DMS79 (cell line): Measurements from ENCODE around the gene SLC25A47.
A peak's percentile ranks its signal among the peaks of the same experiment; 100 is the strongest.
"Not testable (repeated sequence)": the region's sequence is repeated elsewhere in the genome, so short reads cannot be mapped to it uniquely, and the experiment has no call there.

Experiments
- DNase-seq: peaks from one replicate; lab custom pipeline; 2025; lab: John Stamatoyannopoulos, UW

The SLC25A47 gene

DNA sequence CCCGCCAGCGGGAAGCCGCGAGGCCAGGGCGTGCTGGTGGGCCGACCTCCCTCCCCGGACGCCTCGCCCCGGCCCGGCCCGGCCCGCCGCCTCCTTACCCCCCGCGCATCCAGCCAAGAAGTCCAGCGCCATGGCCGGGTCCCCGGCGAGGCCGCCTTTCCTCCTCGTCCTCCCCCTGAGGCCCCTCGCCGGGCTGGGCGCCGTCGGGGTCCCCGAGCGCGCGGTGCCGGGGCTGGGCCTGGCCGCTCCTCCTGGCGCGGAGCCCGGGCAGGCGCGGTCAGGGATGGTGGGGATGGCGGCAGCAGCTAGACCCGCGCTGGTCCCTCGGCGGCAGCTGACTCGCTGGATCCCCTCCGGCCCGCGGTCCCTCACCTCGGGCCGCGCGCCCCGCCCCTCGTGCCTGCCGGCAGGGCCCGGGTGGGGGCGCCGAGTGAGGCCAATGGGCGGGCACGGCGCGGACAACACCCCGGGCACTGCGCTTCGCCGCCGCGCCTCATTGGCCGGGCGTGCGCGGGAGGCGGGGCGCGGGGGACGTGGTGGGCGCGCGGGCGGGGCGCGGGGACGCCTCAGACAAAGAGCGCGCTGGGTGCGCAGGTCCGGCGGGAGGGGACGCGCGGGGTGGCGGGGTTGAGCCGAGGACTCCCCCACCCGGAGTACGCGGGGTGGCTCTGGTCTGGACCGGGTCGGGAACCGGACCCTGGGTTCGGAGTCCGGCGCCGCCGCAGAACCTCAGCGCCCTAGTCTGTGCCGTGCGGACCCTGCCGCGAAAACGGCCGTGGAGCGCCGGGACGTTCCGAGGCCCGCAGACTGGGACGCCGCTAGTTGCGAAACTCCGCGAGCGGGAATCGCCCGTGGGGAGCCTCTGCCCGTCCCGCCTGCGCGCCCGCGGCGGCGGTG is 16.8 kb upstream of the SLC25A47 start, which contains the start of gene SLC25A29:
SLC25A29 (minus strand) TSS at position 344 of the 897 bp plus-strand sequence; CDS start at position 132, 212 bp downstream.
- DNase-seq: peak; percentile 89

DNA sequence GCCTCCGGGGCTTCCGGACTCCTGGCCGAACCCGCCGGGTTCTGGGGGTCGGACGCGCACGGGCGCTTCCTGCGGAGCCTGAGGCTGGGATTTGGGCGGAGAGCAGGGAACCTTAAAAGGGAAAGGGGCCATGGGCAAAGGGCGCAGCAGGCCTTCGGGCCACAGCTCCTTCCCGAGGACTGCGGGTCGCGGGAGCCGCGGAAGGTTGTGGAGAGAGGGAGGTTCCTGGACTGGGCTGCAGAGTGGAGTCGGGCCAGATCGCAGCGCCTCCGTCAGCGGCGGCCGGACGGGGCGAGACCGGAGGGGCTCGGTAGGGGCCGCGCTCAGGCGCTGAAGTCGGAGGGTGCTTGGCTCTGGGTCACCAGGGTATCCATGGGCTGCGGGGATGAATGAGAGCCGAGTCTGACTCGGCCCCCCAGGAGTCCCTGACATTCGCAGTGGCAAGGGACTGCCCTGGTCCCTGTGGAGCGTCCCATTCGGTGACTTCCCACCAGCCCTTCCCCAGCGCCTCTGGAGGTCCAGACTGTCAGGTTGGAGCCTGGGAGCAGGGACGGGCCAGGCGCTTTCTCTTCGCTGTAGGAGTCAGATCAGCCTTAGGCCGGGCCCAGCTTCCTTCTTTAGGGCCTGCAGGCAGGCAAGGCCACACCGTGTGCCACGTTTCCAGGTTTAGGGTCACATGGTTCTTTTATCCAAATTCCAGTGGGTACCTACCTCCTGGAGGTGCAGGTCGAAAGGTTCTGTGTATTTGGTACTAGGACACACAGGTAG is 16.0 kb upstream of the SLC25A47 start:
- DNase-seq: no peak

GRCh38 chr14:100307766-100308426 is 15.2 kb upstream of the SLC25A47 start:
- DNase-seq: no peak

- DNase-seq: not testable (repeated sequence)
Measured at GRCh38 chr14:100308427-100308792, 14.7 kb upstream of the SLC25A47 start.

DNA sequence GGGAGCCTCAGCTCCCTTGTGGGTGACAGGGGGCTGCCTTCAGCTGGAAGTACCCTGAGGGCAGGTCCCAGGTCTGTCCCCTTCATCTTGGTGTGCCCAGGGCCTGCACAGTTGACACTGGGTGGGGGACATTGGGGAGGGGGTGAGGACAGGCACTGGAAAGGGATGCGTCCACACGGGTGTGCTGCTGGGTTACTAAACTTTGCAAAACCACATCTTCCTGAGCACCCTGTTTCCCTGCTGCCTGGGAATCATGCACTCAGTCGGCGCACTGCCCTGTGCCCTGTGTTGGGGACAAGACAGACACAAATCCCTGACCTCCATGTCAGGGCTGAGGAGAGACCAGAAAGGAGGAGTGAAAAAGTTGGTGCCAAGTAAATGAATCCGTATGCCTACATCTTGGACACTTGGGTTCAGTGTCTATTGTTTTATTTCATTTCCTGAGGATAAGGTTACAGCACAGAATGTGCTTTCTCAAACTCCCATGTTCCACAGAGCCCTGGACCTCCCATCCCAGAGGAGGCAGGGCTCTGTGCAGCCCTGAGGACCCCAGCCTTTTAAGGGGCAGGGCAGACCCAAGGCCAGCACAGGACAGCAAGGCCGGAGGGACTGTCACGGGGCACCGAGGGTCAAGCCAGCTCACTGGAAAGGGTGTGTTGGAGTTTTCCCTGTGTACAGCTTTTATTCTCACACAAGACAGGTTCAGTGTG is 14.0 kb upstream of the SLC25A47 start:
- no peak for DNase-seq

GRCh38 chr14:100312110-100312876 is 10.8 kb upstream of the SLC25A47 start:
- DNase-seq: not testable (repeated sequence)

GRCh38 chr14:100312877-100313400 is 10.2 kb upstream of the SLC25A47 start:
- DNase-seq: no peak

- no peak for DNase-seq
Measured at GRCh38 chr14:100313464-100314230, 9.5 kb upstream of the SLC25A47 start.

DNA sequence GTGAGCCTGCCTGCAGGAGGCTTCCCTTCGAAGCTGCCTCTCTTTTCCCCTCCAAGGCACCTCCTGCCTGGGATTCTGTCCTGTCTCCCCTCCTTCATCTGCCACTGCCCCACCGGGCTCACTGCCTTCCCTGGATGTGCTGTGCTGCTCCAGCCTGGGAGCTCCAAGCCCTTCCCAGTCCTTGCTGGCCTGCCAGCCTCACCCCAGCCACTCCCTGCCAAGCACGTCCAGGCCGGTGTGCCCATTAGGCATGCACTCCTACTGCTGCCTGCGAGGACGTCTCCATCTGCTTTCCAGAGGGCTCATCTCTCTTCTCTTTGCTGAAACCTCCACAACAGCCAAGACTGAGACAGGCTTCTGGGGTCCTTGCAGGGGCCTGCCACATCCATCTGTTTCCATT is 8.4 kb upstream of the SLC25A47 start:
- no peak for DNase-seq

DNA sequence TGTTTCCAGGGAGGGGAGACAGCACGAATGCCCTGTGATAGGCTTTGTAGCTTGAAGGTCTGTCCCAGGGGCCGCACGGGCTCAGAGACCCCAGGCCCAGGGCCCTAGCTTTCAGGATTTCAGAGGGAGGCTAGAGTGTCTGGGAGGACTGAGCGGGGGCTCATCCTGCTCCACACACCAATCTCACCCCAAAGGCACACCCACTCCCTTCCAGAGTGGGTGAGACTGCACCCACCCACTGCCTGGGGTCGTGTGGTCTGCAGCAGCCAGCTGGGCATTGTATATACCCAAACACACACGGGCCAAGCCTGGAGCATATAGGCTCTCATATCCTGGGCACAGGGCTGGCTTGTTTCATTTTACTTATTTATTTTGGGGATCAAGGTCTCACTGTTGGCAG is 5.8 kb upstream of the SLC25A47 start:
- DNase-seq: no peak

- no peak for DNase-seq
Measured at GRCh38 chr14:100317912-100318808, 5.0 kb upstream of the SLC25A47 start.

DNA sequence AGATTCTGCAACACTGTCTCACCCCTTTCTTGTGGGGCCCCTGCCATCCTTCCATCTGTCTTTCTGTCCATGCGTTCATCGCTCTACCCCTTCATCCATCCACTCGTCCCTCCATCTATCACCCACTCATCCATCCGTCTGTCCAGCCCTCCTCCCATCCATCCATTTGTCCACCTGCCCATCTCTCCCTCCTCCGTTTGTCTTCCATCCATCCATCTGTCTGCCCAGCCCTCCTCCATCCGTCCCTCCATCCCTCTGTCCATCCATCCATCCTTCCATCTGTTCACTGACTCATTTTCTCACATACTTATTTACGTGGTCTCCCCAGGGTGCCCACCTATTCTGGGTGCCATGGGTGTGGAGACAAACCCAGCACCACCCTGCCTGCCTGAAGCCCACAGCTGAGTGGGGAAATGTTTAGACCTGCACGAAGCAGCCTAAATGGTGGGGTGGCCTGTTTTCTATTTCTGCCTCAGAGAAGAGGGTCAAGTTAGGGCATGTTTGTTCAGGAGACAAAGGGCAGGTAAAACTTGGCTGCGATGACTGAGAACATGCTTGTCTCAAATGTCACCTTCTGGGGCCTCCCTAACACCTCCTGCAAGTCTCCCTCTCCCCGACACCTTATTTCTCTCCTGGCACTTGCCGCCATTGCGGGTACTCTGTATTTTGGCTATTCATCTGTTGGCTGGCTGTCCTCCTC is 2.8 kb upstream of the SLC25A47 start:
- DNase-seq: no peak

DNA sequence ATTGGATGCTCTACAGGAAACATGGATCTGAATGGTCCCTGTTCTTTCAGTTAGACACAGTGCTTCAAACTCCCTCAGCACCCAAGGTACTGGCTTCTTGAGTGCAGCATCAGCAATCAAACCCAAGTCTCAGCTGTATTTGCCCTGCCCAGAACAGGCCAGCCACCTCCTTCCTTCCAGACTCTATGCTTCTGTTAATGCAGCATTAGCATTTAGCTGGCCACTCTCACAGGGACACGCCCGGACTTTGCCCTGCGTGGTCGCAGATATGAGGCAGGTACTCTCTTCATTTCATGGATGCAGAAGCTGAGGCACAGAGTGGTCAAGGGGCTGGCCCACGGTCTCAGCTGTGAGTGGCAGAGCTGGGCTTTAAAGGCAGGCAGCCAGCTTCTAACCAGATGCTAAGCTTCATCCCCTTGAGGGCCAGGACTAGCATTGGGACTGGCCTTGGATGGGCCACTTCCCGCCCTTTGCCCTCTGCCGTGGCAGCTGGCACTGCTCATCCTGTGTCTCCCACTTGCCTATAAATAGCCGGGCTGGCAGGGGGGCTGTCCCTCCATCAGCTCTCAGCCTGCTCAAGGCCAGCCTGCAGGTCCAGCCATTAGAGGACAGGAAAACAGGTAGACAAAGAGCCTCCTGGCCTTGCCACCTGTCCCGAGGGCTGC is 1.5 kb upstream of the SLC25A47 start:
- DNase-seq: no peak

DNA sequence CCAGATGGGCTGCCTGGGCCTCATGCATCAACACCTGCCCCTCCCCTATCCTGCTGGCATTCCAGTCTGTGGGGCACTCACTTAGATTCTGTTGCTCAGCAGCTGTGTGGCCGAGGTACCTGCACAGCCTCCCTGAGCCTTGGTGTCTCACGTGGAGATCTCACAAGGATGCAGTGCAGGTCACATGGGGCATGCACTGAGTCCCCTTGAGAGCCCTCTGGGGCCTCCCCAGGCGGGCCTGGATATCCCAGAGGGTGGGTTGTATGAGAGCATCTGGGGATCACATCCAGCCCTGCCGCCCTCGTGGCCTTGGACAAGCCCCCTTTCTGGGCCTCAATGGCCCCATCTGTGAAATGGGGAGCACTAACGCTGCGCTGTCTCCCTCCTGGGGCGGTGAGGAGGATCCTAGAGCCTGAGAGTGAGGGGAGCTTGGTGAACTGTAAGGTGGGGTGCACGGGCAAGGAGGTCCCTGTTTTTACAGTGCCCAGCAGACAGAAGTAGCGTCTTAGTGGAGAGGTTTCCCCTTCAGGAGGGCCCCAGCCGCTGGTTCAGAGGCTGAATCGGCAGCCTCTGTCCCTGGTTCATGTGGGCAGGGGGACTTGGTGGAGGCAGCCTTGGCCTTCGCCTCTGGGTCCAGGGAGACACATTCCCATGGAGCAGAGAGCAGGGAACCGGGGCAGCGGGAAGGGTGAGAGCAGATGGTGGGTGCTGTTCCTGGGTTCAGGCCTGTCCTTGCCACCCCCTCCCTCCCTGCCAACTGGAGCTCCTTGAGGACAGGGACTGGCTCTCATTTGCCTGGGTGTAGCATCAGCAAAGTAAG is 791 bp upstream of the SLC25A47 start:
- DNase-seq: no peak

- no peak for DNase-seq
Measured at GRCh38 chr14:100323942-100324307, 786 bp downstream of the SLC25A47 start.

DNA sequence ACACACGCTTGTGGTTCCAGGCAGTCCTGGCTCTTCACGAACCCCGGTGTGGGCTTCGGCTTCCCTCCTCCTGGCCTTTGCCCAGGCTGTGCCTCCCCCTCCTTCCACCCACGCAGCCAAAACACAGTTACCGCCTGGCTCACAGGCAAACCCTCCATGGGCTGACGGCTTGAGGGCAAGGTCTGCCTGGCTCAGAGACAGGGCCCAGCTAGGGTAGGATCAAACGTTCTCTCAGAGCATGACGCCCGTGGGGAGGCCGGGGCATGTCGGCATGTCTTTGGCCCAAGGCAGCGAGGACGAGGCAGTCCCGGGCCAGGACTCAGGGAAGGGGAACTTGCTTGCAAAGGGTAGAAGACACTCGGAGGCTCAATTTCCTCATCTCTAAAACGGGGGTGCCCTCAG is 2.1 kb downstream of the SLC25A47 start:
- DNase-seq: no peak

DNA sequence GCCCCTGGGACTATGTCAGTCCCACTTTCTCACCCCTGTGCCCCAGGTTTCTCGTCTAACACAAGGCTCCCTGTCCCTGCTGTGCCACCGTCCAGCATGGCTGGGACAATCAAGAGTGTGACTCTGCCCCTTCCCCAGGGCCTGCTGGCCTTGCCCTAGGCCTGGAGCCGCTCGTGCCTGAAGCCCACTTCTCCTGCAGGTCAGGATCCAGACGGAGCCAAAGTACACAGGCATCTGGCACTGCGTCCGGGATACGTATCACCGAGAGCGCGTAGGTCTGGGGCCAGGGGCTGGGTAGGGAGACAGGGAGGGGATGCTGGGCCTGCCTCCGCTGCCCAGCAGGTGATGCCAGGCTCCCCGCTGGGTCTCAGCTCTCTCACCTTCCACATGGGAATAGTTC is 2.8 kb downstream of the SLC25A47 start:
- DNase-seq: no peak
